ENCODE measurements around the gene PHLDB1.

PHLDB1 gene

GRCh38 chr11:118697346-118697745 is 89.9 kb downstream of the PHLDB1 start:
- TF ChIP-seq, protein P1, sequence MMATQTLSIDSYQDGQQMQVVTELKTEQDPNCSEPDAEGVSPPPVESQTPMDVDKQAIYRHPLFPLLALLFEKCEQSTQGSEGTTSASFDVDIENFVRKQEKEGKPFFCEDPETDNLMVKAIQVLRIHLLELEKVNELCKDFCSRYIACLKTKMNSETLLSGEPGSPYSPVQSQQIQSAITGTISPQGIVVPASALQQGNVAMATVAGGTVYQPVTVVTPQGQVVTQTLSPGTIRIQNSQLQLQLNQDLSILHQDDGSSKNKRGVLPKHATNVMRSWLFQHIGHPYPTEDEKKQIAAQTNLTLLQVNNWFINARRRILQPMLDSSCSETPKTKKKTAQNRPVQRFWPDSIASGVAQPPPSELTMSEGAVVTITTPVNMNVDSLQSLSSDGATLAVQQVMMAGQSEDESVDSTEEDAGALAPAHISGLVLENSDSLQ (IDR thresholded peaks at IDR 0.05) = no peak
- no peak for TF ChIP-seq NFRKB (IDR thresholded peaks at IDR 0.05)
- no peak for TF ChIP-seq ZNF384 (IDR thresholded peaks at IDR 0.05)
- POLR2A ChIA-PET = no interaction called here
- CTCF ChIA-PET = no interaction called here
- no peak for DNase-seq (ENCODE audit: extremely low spot score)

DNA sequence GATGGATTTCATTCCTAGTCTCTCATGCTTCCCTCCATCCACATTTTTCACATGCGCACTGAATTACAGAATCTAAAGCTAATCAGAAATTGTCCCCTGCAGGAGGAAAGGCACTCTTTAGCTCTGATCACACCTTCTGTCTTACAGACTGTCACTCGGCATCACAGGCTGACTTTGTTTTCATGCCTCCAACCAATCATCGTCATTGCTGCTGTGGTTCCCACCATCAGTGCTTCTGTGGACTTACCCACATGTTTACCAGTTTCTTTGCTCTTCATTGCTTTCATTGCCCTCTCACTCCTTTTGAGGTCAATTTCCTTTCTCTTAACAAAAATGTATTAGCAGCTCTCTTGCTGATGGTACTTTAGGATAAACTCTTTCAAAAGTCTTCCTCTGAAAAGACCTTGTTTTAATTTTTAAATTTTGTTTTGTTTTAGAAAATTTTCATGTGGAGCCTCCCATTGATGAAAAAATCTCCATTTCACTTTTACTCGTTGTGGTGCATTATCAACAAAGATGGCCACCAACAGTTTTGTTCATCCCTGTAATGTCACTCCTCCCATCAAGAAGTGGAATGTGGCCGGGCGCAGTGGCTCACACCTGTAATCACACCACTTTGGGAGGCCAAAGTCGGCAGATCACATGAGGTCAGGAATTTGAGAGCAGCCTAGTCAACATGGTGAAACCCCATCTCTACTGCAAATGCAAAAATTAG is 92.2 kb downstream of the PHLDB1 start:
- DNase-seq (ENCODE audit: extremely low spot score) = no peak
- POLR2A ChIA-PET = no interaction called here
- CTCF ChIA-PET = interaction anchor here (1.7 kb wide), 1 partner anchor 10 kb away, joined by 11 read pairs; no protein-coding TSS in a partner anchor
- TF ChIP-seq ARNT (IDR thresholded peaks at IDR 0.05) (no peak), L3MBTL2 (conservative IDR thresholded peaks at IDR 0.05) (no peak; the same call in 1 of the 2 replicates), ZNF384 (IDR thresholded peaks at IDR 0.05) (no peak), CTBP1 (IDR thresholded peaks at IDR 0.05; ENCODE audit: borderline replicate concordance) (no peak)

GRCh38 chr11:118703563-118704106 is 96.2 kb downstream of the PHLDB1 start:
- no peak for DNase-seq (ENCODE audit: extremely low spot score)
- ChIA-PET CTCF (interaction anchor here (1.0 kb wide), 1 partner anchor 14 kb away, joined by 4 read pairs; no protein-coding TSS in a partner anchor), POLR2A (no interaction called here)
- TF ChIP-seq NFRKB (IDR thresholded peaks at IDR 0.05) (no peak), FOXA1 (IDR thresholded peaks at IDR 0.05) (no peak), FOXK2 (IDR thresholded peaks at IDR 0.05) (no peak), BHLHE40 (IDR thresholded peaks at IDR 0.05; ENCODE audit: borderline replicate concordance) (no peak), SP1 (IDR thresholded peaks at IDR 0.05) (no peak), CTBP1 (IDR thresholded peaks at IDR 0.05; ENCODE audit: borderline replicate concordance) (no peak), ZNF384 (IDR thresholded peaks at IDR 0.05) (no peak), FOXM1 (IDR thresholded peaks at IDR 0.05; ENCODE audit: borderline replicate concordance) (no peak), L3MBTL2 (conservative IDR thresholded peaks at IDR 0.05) (no peak), TARDBP (IDR thresholded peaks at IDR 0.05) (no peak), SUZ12 (IDR thresholded peaks at IDR 0.05) (no peak), ELF4 (IDR thresholded peaks at IDR 0.05) (no peak), ARNT (IDR thresholded peaks at IDR 0.05) (no peak), LEF1 (IDR thresholded peaks at IDR 0.05; ENCODE audit: borderline replicate concordance) (no peak), HDGF (IDR thresholded peaks at IDR 0.05; ENCODE audit: borderline replicate concordance) (no peak)
- TF ChIP-seq, protein P1 (IDR thresholded peaks at IDR 0.05) = no peak

DNA sequence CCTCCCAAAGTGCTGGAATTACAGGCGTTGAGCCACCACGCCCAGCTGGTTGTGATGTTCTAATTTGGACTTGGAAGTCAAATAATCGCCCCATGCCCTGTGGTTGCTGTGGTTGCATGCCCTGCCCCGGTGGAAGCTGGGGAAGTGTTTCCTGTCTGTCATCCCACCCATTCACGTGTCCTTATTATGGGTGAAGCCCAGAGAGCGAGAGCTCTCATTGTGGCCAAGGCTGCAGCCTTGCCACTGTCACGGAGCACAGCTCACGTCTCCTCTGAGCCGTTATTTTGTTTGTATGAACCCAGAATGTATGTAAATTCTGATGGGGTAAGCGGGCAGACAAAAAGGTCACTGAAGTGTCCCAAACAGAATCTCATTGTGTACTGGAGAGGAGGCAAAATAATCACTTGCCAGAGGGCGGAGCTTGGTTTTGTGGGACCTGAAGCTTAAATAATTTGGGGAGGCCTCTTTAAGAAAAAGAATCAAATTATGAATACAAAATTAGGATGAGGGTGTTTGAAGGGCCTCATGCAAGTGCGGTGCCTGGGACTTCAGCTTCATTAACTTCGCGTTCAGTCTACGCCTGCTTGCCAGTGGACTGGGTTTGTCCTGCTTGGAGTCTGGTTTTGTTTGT is 97.8 kb downstream of the PHLDB1 start:
- ChIA-PET CTCF (no interaction called here), POLR2A (no interaction called here)
- no peak for DNase-seq (ENCODE audit: extremely low spot score)
- TF ChIP-seq BHLHE40 (IDR thresholded peaks at IDR 0.05; ENCODE audit: borderline replicate concordance) = no peak
- no peak for TF ChIP-seq ELF4 (IDR thresholded peaks at IDR 0.05)
- TF ChIP-seq HDGF (IDR thresholded peaks at IDR 0.05; ENCODE audit: borderline replicate concordance) = no peak
- TF ChIP-seq LEF1 (IDR thresholded peaks at IDR 0.05; ENCODE audit: borderline replicate concordance) = no peak
- TF ChIP-seq TARDBP (IDR thresholded peaks at IDR 0.05) = no peak
- TF ChIP-seq L3MBTL2 (conservative IDR thresholded peaks at IDR 0.05) = no peak
- TF ChIP-seq NFRKB (IDR thresholded peaks at IDR 0.05) = no peak
- no peak for TF ChIP-seq FOXK2 (IDR thresholded peaks at IDR 0.05)
- TF ChIP-seq, protein P1 (IDR thresholded peaks at IDR 0.05) = no peak
- no peak for TF ChIP-seq SUZ12 (IDR thresholded peaks at IDR 0.05)
- no peak for TF ChIP-seq SP1 (IDR thresholded peaks at IDR 0.05)
- TF ChIP-seq FOXA1 (IDR thresholded peaks at IDR 0.05) = no peak

DNA sequence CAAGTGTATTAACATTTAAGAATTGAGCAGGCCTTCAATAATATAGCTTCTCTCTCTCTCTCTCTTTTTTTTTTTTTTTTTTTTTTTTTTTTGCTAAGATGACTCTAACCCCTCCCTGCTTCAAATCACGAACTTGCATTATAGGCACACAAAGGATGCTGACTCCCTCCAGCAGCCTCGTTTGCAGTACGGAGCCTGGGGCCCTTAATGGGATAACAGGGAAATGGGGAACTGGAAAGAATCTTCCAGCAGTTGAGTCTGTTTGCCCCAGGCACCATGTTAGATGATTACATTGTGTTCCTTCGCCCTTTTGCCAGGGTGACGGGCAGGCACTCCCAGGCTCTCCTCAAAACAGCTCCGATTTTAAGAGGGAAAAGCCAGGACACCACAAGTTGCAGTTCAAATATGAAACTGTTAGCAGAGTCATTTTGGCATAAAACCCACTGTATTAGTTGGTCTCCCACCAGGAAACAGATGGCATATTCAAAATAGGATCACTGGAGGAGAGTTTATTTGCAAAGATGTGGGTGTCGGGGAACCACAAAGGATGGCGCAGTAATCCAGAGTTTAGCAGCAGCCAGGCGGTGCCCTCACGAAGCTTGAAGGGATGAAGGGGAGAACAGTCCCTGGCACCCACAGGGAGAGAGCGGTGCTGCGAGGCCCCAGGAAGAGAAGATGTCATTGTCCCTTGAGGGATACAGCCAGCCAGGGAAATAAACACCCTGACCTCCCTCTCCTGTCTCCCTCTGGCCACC is 98.6 kb downstream of the PHLDB1 start:
- ChIA-PET CTCF (no interaction called here), POLR2A (no interaction called here)
- no peak for TF ChIP-seq FOXK2 (IDR thresholded peaks at IDR 0.05)
- no peak for TF ChIP-seq TARDBP (IDR thresholded peaks at IDR 0.05)
- no peak for TF ChIP-seq SUZ12 (IDR thresholded peaks at IDR 0.05)
- no peak for TF ChIP-seq LEF1 (IDR thresholded peaks at IDR 0.05; ENCODE audit: borderline replicate concordance)
- TF ChIP-seq BHLHE40 (IDR thresholded peaks at IDR 0.05; ENCODE audit: borderline replicate concordance) = no peak
- TF ChIP-seq NFRKB (IDR thresholded peaks at IDR 0.05) = no peak
- no peak for TF ChIP-seq SP1 (IDR thresholded peaks at IDR 0.05)
- TF ChIP-seq FOXA1 (IDR thresholded peaks at IDR 0.05) = no peak
- TF ChIP-seq L3MBTL2 (conservative IDR thresholded peaks at IDR 0.05) = no peak
- no peak for TF ChIP-seq HDGF (IDR thresholded peaks at IDR 0.05; ENCODE audit: borderline replicate concordance)
- no peak for TF ChIP-seq CTBP1 (IDR thresholded peaks at IDR 0.05; ENCODE audit: borderline replicate concordance)
- no peak for TF ChIP-seq ELF4 (IDR thresholded peaks at IDR 0.05)
- TF ChIP-seq ZNF384 (IDR thresholded peaks at IDR 0.05) = no peak
- DNase-seq (ENCODE audit: extremely low spot score) = no peak

DNA sequence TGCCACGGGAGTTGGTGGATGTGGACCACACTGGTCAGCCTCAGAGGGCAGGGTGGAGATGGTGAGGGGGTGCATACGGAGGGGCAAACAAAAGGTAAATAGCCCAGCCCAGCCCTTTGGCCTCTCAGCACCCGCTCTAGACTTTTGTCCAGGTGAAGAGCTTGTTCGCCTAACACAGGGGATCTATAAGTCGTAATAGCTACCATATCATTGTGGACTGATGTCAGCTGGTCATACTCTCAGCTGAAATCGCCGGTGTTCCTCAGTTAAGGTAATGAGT is 99.1 kb downstream of the PHLDB1 start:
- CTCF ChIA-PET = no interaction called here
- no peak for DNase-seq (ENCODE audit: extremely low spot score)
- TF ChIP-seq ZNF384 (IDR thresholded peaks at IDR 0.05) (no peak), HDGF (IDR thresholded peaks at IDR 0.05; ENCODE audit: borderline replicate concordance) (no peak), FOXA1 (IDR thresholded peaks at IDR 0.05) (no peak), TARDBP (IDR thresholded peaks at IDR 0.05) (no peak), FOXM1 (IDR thresholded peaks at IDR 0.05; ENCODE audit: borderline replicate concordance) (no peak), SUZ12 (IDR thresholded peaks at IDR 0.05) (no peak), FOXK2 (IDR thresholded peaks at IDR 0.05) (no peak), NFRKB (IDR thresholded peaks at IDR 0.05) (no peak)
- TF ChIP-seq, protein P1 (IDR thresholded peaks at IDR 0.05) = no peak
- POLR2A ChIA-PET = no interaction called here
